ENCODE data around the gene ORC1.
"Not testable (repeated sequence)": the region's sequence is repeated elsewhere in the genome, so short reads cannot be mapped to it uniquely, and the experiment has no call there.

The ORC1 gene

DNA sequence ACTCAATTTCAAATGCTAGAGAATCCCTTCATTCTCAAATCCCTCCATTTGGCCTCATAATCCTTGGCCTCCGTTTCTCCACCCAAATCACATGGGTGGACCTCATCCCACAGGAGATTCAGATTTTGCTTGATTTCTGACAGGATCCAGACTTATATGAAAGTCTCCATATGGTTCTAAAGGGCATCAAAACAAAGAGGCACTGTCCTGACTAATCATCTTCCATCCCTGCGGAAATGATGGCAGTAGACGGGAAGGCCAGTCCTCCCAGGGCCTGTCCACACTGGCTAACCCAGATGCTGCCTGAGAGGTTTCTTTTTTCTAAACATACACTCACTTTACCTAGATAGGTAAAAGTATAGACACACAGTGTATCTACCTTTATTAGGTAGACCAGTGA lies 18.8 kb downstream of the ORC1 start:
- DNase-seq (ENCODE audit: low read depth), result no peak

DNA sequence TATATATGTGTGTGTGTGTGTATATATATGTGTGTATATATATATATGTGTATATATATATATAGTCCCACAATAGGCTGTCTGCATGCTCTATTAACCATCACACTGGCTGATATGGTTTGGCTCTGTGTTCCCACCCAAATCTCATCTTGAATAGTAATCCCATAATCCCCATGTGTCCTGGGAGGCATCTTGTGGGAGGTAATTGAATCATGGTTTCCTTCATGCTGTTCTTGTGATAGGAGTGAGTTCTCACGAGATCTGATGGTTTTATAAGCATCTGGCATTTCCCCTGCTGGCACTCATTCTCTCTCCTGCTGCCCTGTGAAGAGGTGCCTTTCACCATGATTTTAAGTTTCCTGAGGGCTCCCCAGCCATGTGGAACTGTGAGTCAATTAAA lies 34.4 kb downstream of the ORC1 start:
- not testable (repeated sequence) for DNase-seq (ENCODE audit: low read depth)

DNA sequence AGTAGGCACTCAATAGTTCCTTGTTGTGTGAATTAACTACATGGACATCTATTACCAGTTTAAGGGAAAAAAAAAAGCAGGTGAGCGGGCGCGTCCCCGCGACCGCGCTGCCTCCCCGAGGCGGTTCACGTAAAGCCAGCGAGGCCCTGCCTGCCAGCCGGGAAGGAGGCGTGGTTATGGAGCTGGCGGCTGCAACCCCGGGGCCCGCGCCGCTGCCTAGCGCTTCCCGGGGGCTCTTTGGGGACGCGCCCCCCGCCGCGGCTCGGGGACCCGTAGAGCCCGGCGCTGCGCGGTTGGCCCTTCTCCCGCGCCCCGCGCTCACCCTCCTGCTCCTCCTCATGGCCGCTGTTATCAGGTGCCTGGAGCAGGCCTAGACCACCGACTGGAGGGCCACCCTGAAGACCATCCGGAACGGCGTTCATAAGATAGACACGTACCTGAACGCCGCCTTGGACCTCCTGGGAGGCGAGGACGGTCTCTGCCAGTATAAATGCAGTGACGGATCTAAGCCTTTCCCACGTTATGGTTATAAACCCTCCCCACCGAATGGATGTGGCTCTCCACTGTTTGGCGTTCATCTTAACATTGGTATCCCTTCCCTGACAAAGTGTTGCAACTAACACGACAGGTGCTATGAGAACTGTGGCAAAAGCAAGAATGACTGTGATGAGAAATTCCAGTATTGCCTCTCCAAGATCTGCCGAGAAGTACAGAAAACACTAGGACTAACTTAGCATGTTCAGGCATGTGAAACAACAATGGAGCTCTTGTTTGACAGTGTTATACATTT lies 35.6 kb downstream of the ORC1 start:
- DNase-seq (ENCODE audit: low read depth), result peak; percentile 21

GRCh38 chr1:52367272-52367671 lies 37.0 kb downstream of the ORC1 start:
- no peak for DNase-seq (ENCODE audit: low read depth)

DNA sequence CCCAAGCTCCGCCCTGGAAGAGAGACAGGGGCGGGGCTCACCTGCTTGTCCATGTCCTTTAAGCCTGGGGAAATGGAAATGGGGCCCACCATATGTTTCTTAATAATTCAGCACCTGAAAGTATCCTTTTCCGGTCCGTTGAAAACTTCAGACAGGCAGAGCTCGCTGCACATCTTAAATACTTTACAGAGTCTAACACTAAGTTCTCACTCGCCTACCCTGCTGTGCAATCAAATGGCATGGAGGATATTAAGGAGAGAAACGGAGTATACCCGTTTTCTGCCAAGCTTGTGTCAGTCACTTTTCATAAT lies 37.8 kb downstream of the ORC1 start:
- DNase-seq (ENCODE audit: low read depth), result no peak

DNA sequence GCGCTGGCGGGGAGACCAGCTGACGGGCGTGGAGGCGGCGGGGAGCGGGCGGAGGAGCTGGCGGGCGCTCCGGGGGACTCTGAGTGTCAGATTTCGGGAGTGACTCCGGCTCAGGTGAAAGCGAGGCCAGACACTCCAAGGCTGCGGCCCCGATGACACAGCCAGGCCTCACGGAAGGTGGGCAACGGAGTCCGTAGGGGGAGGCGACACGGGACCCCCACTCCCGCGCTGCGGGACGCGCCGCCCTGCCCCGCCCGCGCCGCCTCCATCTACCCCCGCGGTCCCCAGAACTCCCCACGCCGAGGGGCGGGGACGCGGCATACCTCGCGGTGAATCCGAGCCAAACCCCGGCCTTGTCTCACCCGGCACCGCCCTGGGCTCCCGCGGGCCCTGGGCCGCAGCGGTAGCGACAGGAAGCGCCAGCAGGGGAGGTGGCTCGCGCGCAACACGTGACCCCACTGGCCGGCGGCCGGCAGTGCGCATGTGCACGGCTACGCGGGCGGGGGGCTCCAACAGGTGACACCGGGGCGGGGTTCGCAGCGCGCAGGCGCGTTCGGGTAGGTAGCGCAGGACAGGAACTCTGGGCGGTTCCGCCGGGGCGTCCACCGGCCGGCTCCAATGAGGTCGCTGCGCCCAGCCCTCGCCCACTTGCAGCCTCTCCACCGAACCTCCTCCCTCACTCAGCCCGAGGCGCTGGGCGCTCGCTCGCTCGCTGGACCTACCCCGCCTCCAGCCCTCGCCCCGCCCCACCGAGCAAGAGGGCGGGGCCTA lies 38.3 kb downstream of the ORC1 start, which contains the start of gene CC2D1B:
CC2D1B (minus strand) TSS at position 460 of the 771 bp plus-strand sequence. CDS start 1,585 bp downstream, outside the sequence.
- DNase-seq (ENCODE audit: low read depth), result peak; percentile 98

DNA sequence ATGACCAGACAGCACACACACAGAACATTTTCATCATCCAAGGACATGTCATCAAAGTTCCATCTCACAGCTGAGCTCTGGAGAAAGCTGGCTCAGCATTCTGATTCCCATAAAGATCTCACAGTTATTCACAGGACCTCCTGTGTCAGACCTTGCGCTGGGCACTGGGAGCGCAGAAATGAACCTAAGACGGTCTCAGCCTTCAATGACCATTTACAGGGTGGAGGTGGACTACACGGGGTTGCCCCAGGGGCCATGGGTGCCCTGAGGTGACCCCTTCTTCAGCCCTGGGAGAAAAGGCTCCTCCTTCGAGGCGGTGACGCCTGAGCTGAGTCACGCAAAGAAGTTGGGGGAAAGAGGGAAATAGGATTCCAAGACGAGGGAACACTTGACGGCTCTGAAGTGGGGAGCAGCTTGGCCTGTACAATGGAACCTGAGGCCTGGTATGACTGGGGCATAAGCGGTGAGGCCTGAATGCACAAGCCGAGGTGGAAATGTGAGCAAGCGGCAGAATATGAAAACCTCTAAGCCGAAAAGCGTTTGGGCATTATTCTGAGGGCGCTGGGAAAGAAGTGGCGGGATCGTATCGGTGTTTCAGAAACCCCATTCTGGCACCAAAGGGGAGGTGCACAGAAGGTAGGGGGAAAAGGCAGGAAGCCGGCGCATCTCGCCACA lies 39.0 kb downstream of the ORC1 start:
- no peak for DNase-seq (ENCODE audit: low read depth)

GRCh38 chr1:52364235-52364839 lies 39.9 kb downstream of the ORC1 start:
- DNase-seq (ENCODE audit: low read depth), result no peak

DNA sequence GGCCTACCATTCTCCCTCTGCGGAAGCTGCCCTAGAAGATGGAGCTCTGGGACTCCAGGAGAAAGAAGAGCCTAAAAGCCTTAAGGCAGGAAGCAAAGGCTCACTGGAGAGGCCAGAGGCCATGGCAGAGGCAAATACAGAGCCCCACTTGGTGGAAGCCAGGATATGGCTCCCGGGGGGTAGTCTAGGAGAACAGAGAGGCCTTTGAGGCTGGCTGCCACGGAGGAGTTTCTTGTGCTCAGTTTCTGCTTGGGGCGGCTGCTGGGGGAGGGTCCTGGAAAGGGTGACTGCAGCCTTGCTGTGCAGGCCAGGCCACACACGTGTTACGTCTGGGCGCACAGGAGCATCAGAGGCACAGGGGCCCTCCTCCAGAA lies 43.6 kb downstream of the ORC1 start:
- DNase-seq (ENCODE audit: low read depth), result no peak

GRCh38 chr1:52359676-52360594 lies 44.3 kb downstream of the ORC1 start:
- no peak for DNase-seq (ENCODE audit: low read depth)

DNA sequence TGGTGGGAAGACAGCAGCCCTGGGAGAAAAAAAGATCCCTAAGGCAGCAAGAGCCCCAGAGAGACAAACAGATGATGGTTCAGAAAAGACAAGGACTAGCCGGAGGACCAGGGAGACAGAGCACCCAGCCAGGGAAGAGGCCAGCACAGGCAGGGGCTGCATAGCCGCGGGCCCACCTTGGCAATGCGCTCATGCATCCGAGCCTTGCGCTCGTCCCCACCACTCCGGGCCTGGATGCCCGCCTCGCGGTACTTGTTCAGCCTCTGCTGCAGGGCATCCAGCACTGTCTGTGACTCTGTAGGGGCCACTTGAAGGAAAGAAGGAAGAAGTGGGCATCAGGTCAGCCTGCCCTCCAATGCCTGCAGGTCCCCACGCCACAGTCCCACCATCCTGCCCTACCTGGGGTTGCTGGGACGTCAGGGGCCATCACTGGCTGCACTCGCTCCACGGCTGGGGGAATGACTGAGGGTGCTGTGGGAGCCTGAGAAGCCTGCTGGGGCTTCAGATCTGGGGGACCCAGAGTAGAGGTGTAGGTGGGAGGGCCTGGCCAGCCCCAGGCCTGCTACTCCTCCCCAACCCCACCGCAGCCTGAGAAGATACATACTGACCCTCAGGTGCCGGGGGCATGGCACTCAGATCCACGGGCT lies 45.2 kb downstream of the ORC1 start:
- DNase-seq (ENCODE audit: low read depth), result no peak

DNA sequence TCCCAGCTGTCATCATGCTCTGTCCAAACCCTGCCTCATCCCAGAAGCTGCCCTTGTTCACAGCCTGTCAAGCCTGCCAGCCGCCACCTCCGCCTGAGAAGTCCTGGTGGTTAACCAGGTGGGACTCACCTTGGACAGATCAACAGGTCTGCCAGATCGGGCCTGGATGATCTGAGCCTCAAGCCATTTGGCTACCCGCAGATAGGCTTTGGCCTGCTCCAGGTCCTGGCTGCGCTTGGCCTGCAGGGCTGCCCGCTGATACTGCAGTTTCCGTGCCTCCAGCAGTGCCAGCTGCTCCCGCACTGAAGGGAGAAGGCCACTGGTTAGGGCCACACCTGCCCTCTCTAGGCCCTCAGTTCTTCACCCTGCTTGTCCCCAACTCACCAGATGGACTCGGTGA lies 46.8 kb downstream of the ORC1 start:
- no peak for DNase-seq (ENCODE audit: low read depth)

DNA sequence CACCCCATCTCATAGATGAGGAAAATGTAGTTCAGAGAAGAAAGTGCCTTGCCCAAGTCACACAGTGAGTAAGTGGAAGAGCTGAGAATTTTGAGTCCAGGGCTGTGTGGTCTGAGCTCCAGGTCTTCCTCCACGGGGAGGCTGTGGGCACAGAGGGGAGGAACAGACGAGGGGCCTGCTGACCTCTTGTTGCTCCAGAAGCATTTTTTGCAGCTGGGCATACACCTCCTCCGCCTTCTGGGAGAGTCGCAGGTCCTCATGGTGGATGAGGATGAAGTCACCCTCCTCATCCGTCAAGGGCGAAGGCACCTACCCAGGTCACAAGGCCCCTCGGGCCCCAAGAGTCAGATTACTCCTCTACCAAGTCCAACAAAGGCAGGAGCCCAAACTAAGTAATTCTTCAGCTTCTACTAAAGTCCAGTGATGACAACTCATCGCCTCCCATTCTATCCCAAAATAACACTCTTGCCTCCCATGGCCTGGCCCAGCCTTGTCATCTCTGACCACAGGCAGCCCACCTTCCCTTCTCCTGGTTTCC lies 47.3 kb downstream of the ORC1 start:
- DNase-seq (ENCODE audit: low read depth), result no peak

GRCh38 chr1:52355847-52356505 lies 48.2 kb downstream of the ORC1 start:
- DNase-seq (ENCODE audit: low read depth), result no peak

DNA sequence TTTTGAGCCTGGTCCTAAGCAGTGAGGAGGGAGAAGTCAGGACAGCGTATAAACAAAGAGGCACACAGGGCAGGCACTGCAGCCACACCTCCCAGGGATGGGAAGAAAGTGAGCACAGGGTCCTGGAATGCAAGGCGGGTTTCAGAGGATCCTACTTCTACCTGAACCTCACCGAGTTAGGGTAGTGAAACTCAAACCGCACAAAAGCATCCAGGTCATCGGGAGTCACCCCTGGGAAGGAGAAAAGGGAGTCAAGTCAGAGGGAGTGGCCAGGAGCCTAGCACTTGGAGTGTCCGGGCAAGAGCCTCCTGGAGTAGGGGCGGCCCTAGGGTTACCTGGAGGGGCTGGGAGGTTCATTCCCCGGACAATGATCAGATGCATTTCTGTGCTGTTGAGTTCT lies 48.8 kb downstream of the ORC1 start:
- DNase-seq (ENCODE audit: low read depth), result no peak

DNA sequence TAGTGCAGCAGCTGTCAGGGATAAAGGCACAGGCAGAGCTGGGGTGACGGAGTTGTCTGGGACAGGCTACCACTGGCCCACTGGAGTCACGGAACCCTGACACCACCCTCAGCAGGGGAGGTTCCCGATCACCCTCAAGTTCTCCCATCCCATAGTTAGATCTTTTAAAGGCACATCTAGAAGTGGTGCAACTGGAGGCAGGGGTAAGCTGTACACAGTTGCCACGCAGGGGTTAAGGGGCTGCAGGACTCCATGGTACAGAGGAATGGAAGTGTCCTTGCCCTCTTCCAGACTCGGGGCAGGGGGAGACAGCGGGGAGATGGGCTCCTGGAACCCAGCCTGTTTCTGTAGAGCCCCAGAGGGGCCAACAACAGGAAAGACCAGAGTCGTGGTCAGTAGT lies 51.5 kb downstream of the ORC1 start:
- no peak for DNase-seq (ENCODE audit: low read depth)

DNA sequence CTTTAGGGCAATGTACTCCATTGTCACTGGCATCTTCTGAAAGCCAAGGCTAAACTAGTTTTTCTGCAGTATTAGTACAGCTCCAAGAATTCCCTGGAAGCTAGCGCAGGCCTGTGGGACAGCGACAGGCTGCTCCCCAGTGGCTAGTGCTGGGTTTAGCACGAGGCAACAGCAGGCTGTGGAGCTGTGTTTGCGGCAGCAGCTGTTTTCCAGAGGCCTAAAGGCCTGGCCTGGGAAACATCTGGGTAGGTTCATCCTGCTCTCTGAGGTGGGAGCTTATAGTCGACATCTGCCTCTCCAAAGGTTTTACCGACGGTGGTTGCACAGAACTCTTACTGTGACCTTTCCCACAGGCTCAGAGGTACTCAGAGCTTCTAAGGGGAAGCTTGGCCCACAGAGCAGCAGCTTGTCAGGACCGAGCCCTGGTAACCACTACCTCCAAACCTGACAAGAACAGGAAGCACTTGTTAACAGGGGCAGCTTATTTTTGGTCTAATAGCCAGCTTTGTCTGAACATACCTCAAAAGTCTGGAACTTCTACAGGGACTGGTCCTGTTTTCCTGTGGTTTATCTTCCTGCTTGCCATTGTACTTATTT lies 55.4 kb downstream of the ORC1 start:
- no peak for DNase-seq (ENCODE audit: low read depth)

DNA sequence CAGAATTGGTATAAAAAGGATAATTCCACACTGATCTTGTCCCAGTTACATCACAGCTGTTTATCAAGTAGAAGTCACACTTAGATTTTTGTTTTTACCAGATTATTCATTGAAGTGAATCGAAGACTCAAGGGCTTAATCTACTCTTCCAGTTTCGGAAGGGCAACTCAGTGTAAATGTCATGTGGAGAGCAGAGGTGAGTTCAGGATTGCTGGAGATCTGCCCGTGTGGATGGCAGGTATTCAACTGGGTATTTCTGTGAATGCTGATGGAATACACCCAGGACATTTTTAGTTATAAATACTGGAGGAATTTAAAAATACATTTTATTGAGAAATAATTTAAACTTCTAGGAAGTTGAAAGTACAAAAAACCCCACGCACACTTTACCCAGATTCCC lies 57.6 kb downstream of the ORC1 start:
- no peak for DNase-seq (ENCODE audit: low read depth)

DNA sequence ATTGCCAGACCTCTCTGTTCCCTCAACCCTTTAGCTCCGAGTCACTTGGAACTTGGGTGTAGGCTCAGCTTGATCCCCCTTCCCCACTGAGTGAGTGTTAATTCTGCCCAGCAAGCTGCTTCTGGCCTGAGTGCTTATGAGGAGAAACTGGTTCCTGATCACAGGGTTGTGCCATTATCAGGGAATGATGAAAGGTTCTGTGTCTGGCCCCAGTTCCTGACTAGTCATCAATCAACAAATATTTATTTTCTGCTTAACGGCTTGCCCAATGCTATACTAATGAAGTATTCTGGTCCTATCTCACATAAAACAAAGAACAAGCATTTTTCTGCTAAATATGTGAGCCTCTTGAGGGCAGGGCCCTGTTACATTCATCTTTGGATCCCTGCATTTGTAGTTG lies 59.0 kb downstream of the ORC1 start:
- no peak for DNase-seq (ENCODE audit: low read depth)

DNA sequence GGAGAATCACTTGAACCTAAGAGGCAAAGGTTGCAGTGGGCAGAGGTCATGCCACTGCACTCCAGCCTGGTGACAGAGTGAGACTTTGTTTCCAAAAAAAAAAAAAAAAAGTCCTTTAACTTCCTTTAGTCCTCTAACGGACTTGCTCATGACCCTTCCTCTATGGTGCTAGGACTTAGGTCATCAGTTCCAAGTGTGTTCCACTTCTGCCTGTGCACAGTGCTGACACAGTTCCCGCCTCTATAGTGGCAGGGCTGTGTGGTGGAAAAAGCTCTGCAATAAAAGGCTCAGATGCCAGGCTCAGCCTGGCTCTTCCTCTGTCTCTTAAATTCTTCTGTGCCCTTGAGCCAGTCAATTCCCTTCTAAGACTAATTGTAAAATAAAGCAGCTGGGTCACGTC lies 60.2 kb downstream of the ORC1 start:
- no peak for DNase-seq (ENCODE audit: low read depth)
